MM.1S (cell line): ENCODE results near the gene ADCK1.

Experiments
- DNase-seq: peaks from one replicate; pipeline ENCODE4 v3.0.0-alpha.2; 2015
- H2AFZ ChIP-seq: fragments of 300-600 bp; sonication (generic); 2 replicates; pipeline ENCODE4 v1.6.0; 2016; ENCODE audit warnings: antibody characterized with exemption, low read length
- H3F3A ChIP-seq: fragments of 300-600 bp; sonication (generic); 2 replicates; pipeline ENCODE4 v1.6.1; 2016; ENCODE audit warnings: mild to moderate bottlenecking, antibody characterized with exemption, low read length, moderate library complexity, mixed read lengths; ENCODE audit not compliant: insufficient read depth
- H3K27ac ChIP-seq: fragments of 300-600 bp; sonication (generic); 2 replicates; pipeline ENCODE4 v1.5.1; 2016; ENCODE audit warnings: mild to moderate bottlenecking, low read length
- H3K27me3 ChIP-seq: fragments of 300-600 bp; sonication (generic); replicated peaks from 2 replicates; pipeline ENCODE4 v1.6.0; 2016; ENCODE audit warnings: low read length; ENCODE audit not compliant: insufficient read depth
- H3K36me3 ChIP-seq: fragments of 300-600 bp; sonication (generic); replicated peaks from 2 replicates; pipeline ENCODE4 v1.6.1; 2016; ENCODE audit warnings: mild to moderate bottlenecking, low read length, mixed read lengths; ENCODE audit not compliant: insufficient read depth
- H3K4me1 ChIP-seq: fragments of 300-600 bp; sonication (generic); 2 replicates; pipeline ENCODE4 v1.6.1; 2016; ENCODE audit warnings: low read length, mixed read lengths
- H3K4me2 ChIP-seq: fragments of 300-600 bp; sonication (generic); 2 replicates; pipeline ENCODE4 v1.6.0; 2016; ENCODE audit warnings: low read depth, low read length
- H3K4me3 ChIP-seq: fragments of 300-600 bp; sonication (generic); 2 replicates; pipeline ENCODE4 v1.5.1; 2016; ENCODE audit warnings: low read length, mixed read lengths
- H3K79me2 ChIP-seq: fragments of 300-600 bp; sonication (generic); 2 replicates; pipeline ENCODE4 v1.6.1; 2016; ENCODE audit warnings: mixed run types, low read length, mixed read lengths
- H3K9ac ChIP-seq: fragments of 300-600 bp; sonication (generic); 2 replicates; pipeline ENCODE4 v1.6.1; 2016; ENCODE audit warnings: low read length, mixed read lengths
- H3K9me2 ChIP-seq: fragments of 300-600 bp; sonication (generic); replicated peaks from 2 replicates; pipeline ENCODE4 v1.6.1; 2016; ENCODE audit warnings: mild to moderate bottlenecking, low read length, mixed read lengths; ENCODE audit not compliant: insufficient read depth
- H3K9me3 ChIP-seq: fragments of 300-600 bp; sonication (generic); replicated peaks from 2 replicates; pipeline ENCODE4 v1.6.1; 2016; ENCODE audit warnings: mild to moderate bottlenecking, low read length, mixed read lengths; ENCODE audit not compliant: insufficient read depth
- H4K20me1 ChIP-seq: fragments of 300-600 bp; sonication (generic); 2 replicates; pipeline ENCODE4 v1.6.1; 2016; ENCODE audit warnings: mild to moderate bottlenecking, low read length, moderate library complexity, mixed read lengths; ENCODE audit not compliant: insufficient read depth
- CTCF ChIP-seq: fragments of 300-600 bp; sonication (generic); IDR thresholded peaks from 2 replicates; pipeline ENCODE4 v1.5.1; 2016; ENCODE audit warnings: antibody characterized with exemption, low read length, mixed read lengths
- EZH2 ChIP-seq: fragments of 300-600 bp; sonication (generic); optimal IDR thresholded peaks from 2 replicates; pipeline ENCODE3; 2017; ENCODE audit warnings: low read depth, mild to moderate bottlenecking, antibody characterized with exemption, low read length, mixed read lengths
- EZH2phosphoT487 ChIP-seq: fragments of 300-600 bp; sonication (generic); IDR thresholded peaks from 2 replicates; pipeline ENCODE4 v1.6.1; 2018; ENCODE audit warnings: antibody characterized with exemption, low read length

ADCK1 gene

DNA sequence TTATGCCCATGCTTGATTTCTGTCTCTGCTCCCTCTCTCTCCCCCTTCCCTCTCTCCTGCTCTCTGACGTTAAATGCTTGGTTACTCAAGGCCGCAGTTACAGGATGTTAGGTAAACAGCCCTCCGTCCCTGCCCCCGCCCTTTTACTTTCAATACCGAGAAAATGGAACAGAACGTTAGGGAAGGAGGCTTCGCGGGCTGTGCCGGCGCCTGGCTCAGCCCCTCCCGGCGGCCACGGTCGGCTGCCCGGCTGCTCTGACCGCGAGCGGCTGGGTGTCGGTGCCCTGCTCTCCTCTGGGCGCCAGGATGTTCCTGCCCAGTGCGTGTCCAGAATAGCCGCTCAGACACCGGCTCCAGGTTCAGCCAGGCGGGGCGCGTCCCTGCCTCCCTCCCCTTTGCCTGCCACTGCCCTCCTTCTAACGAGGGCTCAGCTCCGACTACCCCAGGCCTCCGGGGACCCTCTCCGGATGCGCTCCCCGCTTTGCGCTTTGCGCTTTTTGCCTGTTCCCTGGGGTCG lies 166.1 kb downstream of the ADCK1 start:
- Histone ChIP-seq H3K27me3 (no peaks in the 10 kb centered on the region), H3K4me3 (peak overlapping the region; percentile 25; the same call in 1 of the 2 replicates), H4K20me1 (no peaks in the 10 kb centered on the region), H3K4me1 (no peaks in the 10 kb centered on the region), H3K9me2 (no peaks in the 10 kb centered on the region), H3K36me3 (no peaks in the 10 kb centered on the region), H3K79me2 (no peaks in the 10 kb centered on the region), H3K9ac (no peak overlapping the region), H3K4me2 (peak overlapping the region; percentile 37; the same call in 1 of the 2 replicates), H2AFZ (0 out of 2 replicates have a peak overlapping the region, but pooled peaks have one; percentile 23), H3F3A (no peaks in the 10 kb centered on the region), H3K27ac (no peak overlapping the region), H3K9me3 (no peaks in the 10 kb centered on the region)
- DNase-seq: peak; percentile 12
- TF ChIP-seq EZH2 (no peak), CTCF (no peak), EZH2phosphoT487 (no peak)

DNA sequence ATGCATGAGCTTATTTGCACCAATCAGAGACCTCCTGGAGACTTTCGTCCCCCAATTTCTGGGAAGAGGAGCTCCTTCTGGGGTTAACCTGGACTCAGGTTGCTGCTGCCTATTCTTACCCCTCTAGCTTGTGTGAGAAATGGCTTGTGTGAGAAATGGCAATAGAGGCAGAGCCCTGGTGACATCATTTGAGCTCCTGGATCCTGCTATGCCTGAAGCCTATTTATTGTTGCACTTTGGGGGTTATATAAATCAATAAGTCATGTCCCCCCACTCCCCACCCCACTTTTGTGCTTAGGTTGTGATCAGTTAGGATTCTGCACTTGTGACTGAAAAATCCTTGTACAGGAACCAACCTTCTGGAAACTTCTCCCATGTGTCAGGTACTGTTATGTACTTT lies 167.2 kb downstream of the ADCK1 start:
- no peak for TF ChIP-seq EZH2
- no peak for TF ChIP-seq EZH2phosphoT487
- TF ChIP-seq CTCF: no peak
- Histone ChIP-seq H3K4me3 (no peak overlapping the region), H3K27ac (no peak overlapping the region)

GRCh38 chr14:77970646-77971045 lies 170.7 kb downstream of the ADCK1 start:
- TF ChIP-seq EZH2phosphoT487 (no peak), EZH2 (no peak), CTCF (no peak)
- Histone ChIP-seq H3K27ac (no peak overlapping the region), H3K4me1 (no peaks in the 10 kb centered on the region), H3F3A (no peaks in the 10 kb centered on the region), H3K9me3 (no peaks in the 10 kb centered on the region), H3K4me3 (no peak overlapping the region), H3K9ac (no peak overlapping the region), H2AFZ (no peak overlapping the region), H4K20me1 (no peaks in the 10 kb centered on the region), H3K79me2 (no peaks in the 10 kb centered on the region), H3K9me2 (no peaks in the 10 kb centered on the region), H3K27me3 (no peaks in the 10 kb centered on the region), H3K36me3 (no peaks in the 10 kb centered on the region), H3K4me2 (no peak overlapping the region)
- no peak for DNase-seq

More for the DNA sequence above, 167.2 kb downstream of the ADCK1 start:
- no peaks in the 10 kb centered on the region for H3K79me2 ChIP-seq
- no peaks in the 10 kb centered on the region for H4K20me1 ChIP-seq
- no peak for DNase-seq
- no peaks in the 10 kb centered on the region for H3K4me1 ChIP-seq
- no peaks in the 10 kb centered on the region for H3F3A ChIP-seq
- no peaks in the 10 kb centered on the region for H3K27me3 ChIP-seq
- H3K4me2 ChIP-seq: no peak overlapping the region
- H3K9me2 ChIP-seq: no peaks in the 10 kb centered on the region
- no peaks in the 10 kb centered on the region for H3K36me3 ChIP-seq
- no peak overlapping the region for H2AFZ ChIP-seq
- H3K9me3 ChIP-seq: no peaks in the 10 kb centered on the region
- no peak overlapping the region for H3K9ac ChIP-seq
